Naive thymus-derived CD8-positive, alpha-beta T cell (primary cell): Measurements from ENCODE around the gene SLC26A1. TPM values are rescaled to one million over a fixed set of nuclear protein-coding genes. Genes with fewer than 3 reads are reported as not detected.

Source experiments
- ATAC-seq, 2 donors: fragments of 150-1000 bp; cut with Tn5 transposase in 1 of 2; sonication (Bioruptor Pico), chemical (Tn5 transposase) in 1 of 2; 1 replicate in 1 of 2; 2 replicates in 1 of 2; pipeline ENCODE4 v1.10.0; 2021; ENCODE audit warnings: mild to moderate bottlenecking in 2 of 2, moderate library complexity in 2 of 2
- POLR2A ChIA-PET: fragments of 350-600 bp; sonication (Branson Sonifier 250); formaldehyde crosslinking; loops from one replicate; lab custom pipeline; 2021; ENCODE audit warnings: antibody characterized with exemption; lab: Charles Lee
- DNase-seq, 10 donors: peaks; one replicate each; pipeline versions ENCODE4 v3.0.0 to v3.0.0-alpha.2; 2020 to 2022
- H3K27ac Mint-ChIP-seq, 10 donors: one replicate each; pipeline ENCODE4 v1.8.0; 2020 to 2022; ENCODE audit warnings: mild to moderate bottlenecking in 10 of 10, mixed read lengths in 10 of 10, moderate library complexity in 4 of 10, inconsistent platforms in 1 of 10
- H3K27me3 Mint-ChIP-seq, 5 donors: one replicate each; pipeline ENCODE4 v1.8.0; 2021 to 2022; ENCODE audit warnings: mixed read lengths in 5 of 5
- H3K36me3 Mint-ChIP-seq, 3 donors: one replicate each; pipeline ENCODE4 v1.8.0; 2020 to 2022; ENCODE audit warnings: mixed read lengths in 3 of 3, mild to moderate bottlenecking in 2 of 3, inconsistent platforms in 1 of 3
- H3K4me1 Mint-ChIP-seq, 4 donors: one replicate each; pipeline ENCODE4 v1.8.0; 2021 to 2022; ENCODE audit warnings: mixed read lengths in 4 of 4
- H3K4me3 Mint-ChIP-seq, 10 donors: one replicate each; pipeline ENCODE4 v1.8.0; 2020 to 2022; ENCODE audit warnings: mild to moderate bottlenecking in 10 of 10, mixed read lengths in 10 of 10, moderate library complexity in 6 of 10, inconsistent platforms in 1 of 10
- H3K9me3 Mint-ChIP-seq, 9 donors: one replicate each; pipeline ENCODE4 v1.8.0; 2020 to 2022; ENCODE audit warnings: mixed read lengths in 9 of 9, mild to moderate bottlenecking in 3 of 9, inconsistent platforms in 1 of 9, moderate library complexity in 1 of 9
- polyA plus RNA-seq, 3 donors: library from polyadenylated mRNA; unstranded; fragments of 300-500 nt; fragmentation: Illumina TruSeq; gene quantifications; one replicate each; pipeline ENCODE4 v1.2.3, GENCODE V29; 2021
- total RNA-seq, 8 experiments: library from RNA in 2 of 8; stranded (reverse) in 2 of 8; gene quantifications; one replicate each; pipeline ENCODE4 v1.2.3 and lab custom pipeline; 2021 to 2026

Gene SLC26A1
- total and polyA plus RNA-seq, 5 experiments from 2014 or later: 0.39 to 1.3 (median 0.72) TPM

- Mint-ChIP-seq H3K27ac (no peak overlapping the region), H3K27me3 (no peaks in the 10 kb centered on the region), H3K36me3 (peaks cover 0 to 2% (median 0%) of the 10 kb centered on the region in 3 donors), H3K4me3 (peak overlapping the region in 2 of 10 donors; percentile 6 to 19), H3K4me1 (peaks cover 0 to 34% (median 16%) of the 10 kb centered on the region in 4 donors), H3K9me3 (no peaks in the 10 kb centered on the region)
- POLR2A ChIA-PET: no interaction called here
- ATAC-seq (no peak), DNase-seq (no peak)
Observed at GRCh38 chr4:988726-989721, 4.2 kb downstream of the SLC26A1 start.

GRCh38 chr4:987624-988513 lies 5.3 kb downstream of the SLC26A1 start:
- H3K9me3 Mint-ChIP-seq: no peaks in the 10 kb centered on the region
- POLR2A ChIA-PET: interaction anchor here (0.6 to 2.7 kb wide), 8 partner anchors 14 to 246 kb away, joined by 3 to 16 read pairs (median 10); partner anchors contain the start of genes DGKQ, FGFRL1, GAK and TMEM175
- H3K36me3 Mint-ChIP-seq: peaks cover 0 to 2% (median 0%) of the 10 kb centered on the region in 3 donors
- peak in 1 of 10 donors; percentile 10 for DNase-seq
- H3K4me1 Mint-ChIP-seq: peaks cover 3 to 35% (median 18%) of the 10 kb centered on the region in 4 donors
- H3K27me3 Mint-ChIP-seq: no peaks in the 10 kb centered on the region
- ATAC-seq: no peak
- H3K4me3 Mint-ChIP-seq: peak overlapping the region; percentile 56 to 84 (median 76)
- peak overlapping the region in 4 of 10 donors; percentile 62 to 74 (median 70) for H3K27ac Mint-ChIP-seq

GRCh38 chr4:986879-987623 lies 6.2 kb downstream of the SLC26A1 start, which contains the start of gene IDUA:
TSS of gene IDUA (plus strand) at chr4:987044. CDS start at chr4:987085, 41 bp downstream.
- DNase-seq (peak; percentile 82 to 93 (median 89)), ATAC-seq (peak; percentile 85 to 89)
- no peaks in the 10 kb centered on the region for H3K27me3 Mint-ChIP-seq
- POLR2A ChIA-PET: interaction anchor here (0.6 to 2.7 kb wide), 9 partner anchors 14 to 727 kb away, joined by 3 to 16 read pairs (median 9); partner anchors contain the start of genes DGKQ, FGFRL1, GAK and TMEM175
- H3K9me3 Mint-ChIP-seq: no peaks in the 10 kb centered on the region
- peak within 1 kb of the TSS; percentile 83 to 94 (median 90) for H3K4me3 Mint-ChIP-seq
- H3K4me1 Mint-ChIP-seq: peaks cover 5 to 35% (median 20%) of the 10 kb centered on the region in 4 donors
- peak within 1 kb of the TSS; percentile 63 to 95 (median 92) for H3K27ac Mint-ChIP-seq
- peaks cover 0 to 2% (median 0%) of the 10 kb centered on the region in 3 donors for H3K36me3 Mint-ChIP-seq

- no peaks in the 10 kb centered on the region for H3K9me3 Mint-ChIP-seq
- DNase-seq (no peak), ATAC-seq (peak; percentile 16 to 28)
- H3K27ac Mint-ChIP-seq: peak overlapping the region; percentile 63 to 95 (median 92)
- POLR2A ChIA-PET: interaction anchor here (0.6 to 2.7 kb wide), 9 partner anchors 13 to 727 kb away, joined by 3 to 16 read pairs (median 9); partner anchors contain the start of genes DGKQ, FGFRL1, GAK and TMEM175
- peaks cover 5 to 35% (median 20%) of the 10 kb centered on the region in 4 donors for H3K4me1 Mint-ChIP-seq
- H3K4me3 Mint-ChIP-seq: peak overlapping the region; percentile 83 to 94 (median 90)
- no peaks in the 10 kb centered on the region for H3K27me3 Mint-ChIP-seq
- H3K36me3 Mint-ChIP-seq: peaks cover 0 to 2% (median 0%) of the 10 kb centered on the region in 3 donors
Observed at GRCh38 chr4:986428-986878, 6.8 kb downstream of the SLC26A1 start.

GRCh38 chr4:985123-985830 lies 7.9 kb downstream of the SLC26A1 start:
- POLR2A ChIA-PET: interaction anchor here (1.6 to 2.7 kb wide), 2 partner anchors 15 to 53 kb away, joined by 4 to 14 read pairs; partner anchors contain the start of genes GAK and TMEM175
- ATAC-seq: peak; percentile 35 to 61
- Mint-ChIP-seq H3K27me3 (no peaks in the 10 kb centered on the region), H3K4me1 (peaks cover 5 to 37% (median 20%) of the 10 kb centered on the region in 4 donors), H3K4me3 (peak overlapping the region; percentile 78 to 92 (median 90)), H3K9me3 (no peaks in the 10 kb centered on the region), H3K36me3 (peaks cover 0 to 5% (median 0%) of the 10 kb centered on the region in 3 donors), H3K27ac (peak overlapping the region in 9 of 10 donors; percentile 79 to 92 (median 87))
- DNase-seq: peak; percentile 54 to 84 (median 62)

- Mint-ChIP-seq H3K36me3 (peaks cover 0 to 3% (median 0%) of the 10 kb centered on the region in 3 donors), H3K4me1 (peaks cover 8 to 37% (median 20%) of the 10 kb centered on the region in 4 donors), H3K27me3 (no peaks in the 10 kb centered on the region), H3K9me3 (no peaks in the 10 kb centered on the region), H3K4me3 (peak overlapping the region; percentile 63 to 92 (median 88)), H3K27ac (peak overlapping the region in 9 of 10 donors; percentile 79 to 92 (median 87))
- ATAC-seq (no peak), DNase-seq (no peak)
- POLR2A ChIA-PET: interaction anchor here (1.6 kb wide), 1 partner anchor 52 kb away, joined by 4 read pairs; the partner anchor contains the start of genes GAK and TMEM175
Observed at GRCh38 chr4:984336-985054, 8.7 kb downstream of the SLC26A1 start.

GRCh38 chr4:982814-983213 lies 10.4 kb downstream of the SLC26A1 start:
- H3K27me3 Mint-ChIP-seq: no peaks in the 10 kb centered on the region
- H3K27ac Mint-ChIP-seq: no peak overlapping the region
- DNase-seq (no peak), ATAC-seq (no peak)
- H3K9me3 Mint-ChIP-seq: no peaks in the 10 kb centered on the region
- H3K4me1 Mint-ChIP-seq: peaks cover 8 to 28% (median 17%) of the 10 kb centered on the region in 4 donors
- POLR2A ChIA-PET: no interaction called here
- peaks cover 0 to 3% (median 0%) of the 10 kb centered on the region in 3 donors for H3K36me3 Mint-ChIP-seq
- H3K4me3 Mint-ChIP-seq: no peak overlapping the region

- POLR2A ChIA-PET: interaction anchor here (0.7 kb wide), 1 partner anchor 1817 kb away, joined by 3 read pairs; no protein-coding TSS in a partner anchor
- H3K27me3 Mint-ChIP-seq: no peaks in the 10 kb centered on the region
- DNase-seq (no peak), ATAC-seq (no peak)
- H3K27ac Mint-ChIP-seq: no peak overlapping the region
- H3K36me3 Mint-ChIP-seq: peaks cover 0 to 3% (median 0%) of the 10 kb centered on the region in 3 donors
- no peak overlapping the region for H3K4me3 Mint-ChIP-seq
- H3K9me3 Mint-ChIP-seq: no peaks in the 10 kb centered on the region
- H3K4me1 Mint-ChIP-seq: peaks cover 8 to 26% (median 16%) of the 10 kb centered on the region in 4 donors
Observed at GRCh38 chr4:982291-982690, 10.9 kb downstream of the SLC26A1 start.

- Mint-ChIP-seq H3K4me1 (peaks cover under 1 to 8% (median 7%) of the 10 kb centered on the region in 4 donors), H3K36me3 (peaks cover 0 to 3% (median 0%) of the 10 kb centered on the region in 3 donors), H3K4me3 (no peak overlapping the region), H3K27ac (no peak overlapping the region), H3K9me3 (peaks cover 0 to 2% (median 0%) of the 10 kb centered on the region in 9 donors), H3K27me3 (no peaks in the 10 kb centered on the region)
- ATAC-seq (no peak), DNase-seq (no peak)
- POLR2A ChIA-PET: no interaction called here
Observed at GRCh38 chr4:978957-979701, 14.1 kb downstream of the SLC26A1 start.
